ENCODE results near the gene CHST2.
"Not testable (repeated sequence)": the region's sequence is repeated elsewhere in the genome, so short reads cannot be mapped to it uniquely, and the experiment has no call there.

CHST2 gene

DNA sequence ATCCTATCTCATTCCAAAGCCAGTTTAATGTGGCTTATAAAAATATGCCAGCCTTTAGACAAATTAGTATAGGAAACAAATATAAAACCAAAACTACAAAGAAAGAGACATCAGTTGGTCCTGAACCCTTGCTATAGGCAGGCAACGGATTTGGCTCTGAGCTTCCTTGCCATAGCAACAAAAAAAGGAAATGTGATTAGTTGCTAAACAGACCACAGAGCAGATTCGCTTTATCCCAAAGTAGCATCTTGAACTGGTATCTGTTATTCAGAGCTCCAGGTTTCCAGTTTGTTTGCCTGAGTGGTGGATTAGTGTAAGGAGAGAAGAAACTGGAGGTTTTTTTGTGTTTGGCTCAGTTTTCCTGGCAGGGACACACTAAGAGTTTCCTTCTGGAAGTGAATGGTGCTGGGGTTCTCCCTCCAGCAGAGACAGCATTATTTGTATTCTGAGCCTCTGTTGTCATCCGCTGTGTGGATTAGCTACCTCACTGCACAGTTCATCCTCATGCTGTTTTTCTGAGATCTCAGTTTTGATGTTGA is 44.1 kb downstream of the CHST2 start:
- TF ChIP-seq, protein P1, sequence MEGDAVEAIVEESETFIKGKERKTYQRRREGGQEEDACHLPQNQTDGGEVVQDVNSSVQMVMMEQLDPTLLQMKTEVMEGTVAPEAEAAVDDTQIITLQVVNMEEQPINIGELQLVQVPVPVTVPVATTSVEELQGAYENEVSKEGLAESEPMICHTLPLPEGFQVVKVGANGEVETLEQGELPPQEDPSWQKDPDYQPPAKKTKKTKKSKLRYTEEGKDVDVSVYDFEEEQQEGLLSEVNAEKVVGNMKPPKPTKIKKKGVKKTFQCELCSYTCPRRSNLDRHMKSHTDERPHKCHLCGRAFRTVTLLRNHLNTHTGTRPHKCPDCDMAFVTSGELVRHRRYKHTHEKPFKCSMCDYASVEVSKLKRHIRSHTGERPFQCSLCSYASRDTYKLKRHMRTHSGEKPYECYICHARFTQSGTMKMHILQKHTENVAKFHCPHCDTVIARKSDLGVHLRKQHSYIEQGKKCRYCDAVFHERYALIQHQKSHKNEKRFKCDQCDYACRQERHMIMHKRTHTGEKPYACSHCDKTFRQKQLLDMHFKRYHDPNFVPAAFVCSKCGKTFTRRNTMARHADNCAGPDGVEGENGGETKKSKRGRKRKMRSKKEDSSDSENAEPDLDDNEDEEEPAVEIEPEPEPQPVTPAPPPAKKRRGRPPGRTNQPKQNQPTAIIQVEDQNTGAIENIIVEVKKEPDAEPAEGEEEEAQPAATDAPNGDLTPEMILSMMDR (IDR thresholded peaks at IDR 0.05; ENCODE audit: low read depth, low read length, missing control alignments): no peak
- Histone ChIP-seq H3K4me3 (ENCODE audit: low read depth, low read length) (no peak overlapping the region), H3K27ac (no peak overlapping the region), H3K27me3 (replicated peaks) (no peaks in the 10 kb centered on the region), H3K36me3 (replicated peaks) (no peaks in the 10 kb centered on the region)
- no peak for DNase-seq
- in situ Hi-C loops (cut with HindIII; ENCODE audit: low pct_ligation_motif_present, low sequenced_read_pairs): no loop called here

DNA sequence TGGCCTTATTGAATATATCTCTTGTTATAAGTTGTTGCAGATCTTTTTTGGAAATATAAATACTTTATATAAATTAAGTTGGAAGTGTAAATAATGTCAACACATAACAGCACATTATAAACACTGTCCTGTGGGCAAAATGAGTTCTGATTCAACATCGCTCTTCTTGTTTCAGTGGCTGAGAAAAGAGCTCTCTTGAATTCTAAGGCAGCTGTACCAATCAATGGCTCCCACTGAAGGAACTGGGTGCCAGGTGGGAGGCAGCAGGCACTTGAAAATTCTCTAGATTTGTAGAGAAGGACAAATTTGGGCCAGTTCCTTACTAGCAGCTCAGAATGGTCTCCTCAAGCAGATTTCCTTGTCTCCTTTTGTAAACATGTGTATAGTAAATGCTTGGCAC is 45.6 kb downstream of the CHST2 start:
- in situ Hi-C loops (cut with HindIII; ENCODE audit: low pct_ligation_motif_present, low sequenced_read_pairs): no loop called here
- no peaks in the 10 kb centered on the region for H3K36me3 ChIP-seq (replicated peaks)
- TF ChIP-seq, protein P1 (IDR thresholded peaks at IDR 0.05; ENCODE audit: low read depth, low read length, missing control alignments): no peak
- peak overlapping the region; percentile 19 for H3K27ac ChIP-seq
- DNase-seq: no peak
- H3K4me3 ChIP-seq (ENCODE audit: low read depth, low read length): no peak overlapping the region
- H3K27me3 ChIP-seq (replicated peaks): no peaks in the 10 kb centered on the region

DNA sequence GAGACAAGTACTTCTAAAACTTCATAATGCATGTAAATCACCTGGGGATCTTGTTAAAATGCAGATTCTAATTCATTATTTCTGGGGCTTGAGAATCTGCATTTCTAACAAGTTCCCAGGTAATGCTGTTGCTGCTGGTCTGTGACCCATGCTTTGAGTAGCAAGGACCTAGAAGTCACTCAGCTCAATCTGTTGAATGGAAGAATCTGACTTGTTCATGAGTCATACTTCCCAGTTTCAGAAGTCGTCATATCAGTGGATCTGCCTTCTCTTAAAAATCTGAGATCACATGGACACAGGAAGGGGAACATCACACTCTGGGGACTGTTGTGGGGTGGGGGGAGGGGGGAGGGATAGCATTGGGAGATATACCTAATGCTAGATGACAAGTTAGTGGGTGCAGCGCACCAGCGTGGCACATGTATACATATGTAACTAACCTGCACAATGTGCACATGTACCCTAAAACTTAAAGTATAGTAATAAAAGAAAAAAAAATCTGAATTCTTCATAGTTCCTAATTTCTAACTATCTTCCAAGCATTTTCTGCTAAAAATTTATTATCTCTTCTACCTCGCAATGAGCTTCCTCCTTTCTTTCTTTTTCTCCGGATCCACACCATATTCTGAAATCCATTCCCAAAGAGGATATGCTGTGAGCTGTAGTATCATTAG is 46.2 kb downstream of the CHST2 start:
- H3K4me3 ChIP-seq (ENCODE audit: low read depth, low read length); in situ Hi-C loops (cut with HindIII; ENCODE audit: low pct_ligation_motif_present, low sequenced_read_pairs); H3K27ac ChIP-seq; H3K36me3 ChIP-seq (replicated peaks); H3K27me3 ChIP-seq (replicated peaks): not testable (repeated sequence)
- DNase-seq: peak; percentile 70

DNA sequence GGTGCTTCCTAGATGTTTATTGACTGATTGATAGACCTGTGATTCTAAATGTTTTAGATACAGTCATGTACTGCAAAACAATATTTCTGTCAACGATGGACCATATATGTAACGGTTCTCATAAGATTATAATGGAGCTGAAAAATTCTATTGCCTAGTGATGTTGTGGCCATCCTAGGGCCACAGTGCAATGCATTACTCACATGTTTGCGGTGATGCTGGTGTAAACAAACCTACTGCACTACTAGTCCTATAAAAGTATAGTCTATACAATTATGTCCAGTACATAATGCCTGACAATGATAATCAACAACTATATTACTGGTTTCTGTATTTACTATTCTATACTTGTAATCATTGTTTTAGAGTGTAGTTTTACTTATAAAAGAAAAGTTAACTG is 46.8 kb downstream of the CHST2 start:
- H3K36me3 ChIP-seq (replicated peaks): no peaks in the 10 kb centered on the region
- no peaks in the 10 kb centered on the region for H3K27me3 ChIP-seq (replicated peaks)
- in situ Hi-C loops (cut with HindIII; ENCODE audit: low pct_ligation_motif_present, low sequenced_read_pairs): no loop called here
- H3K27ac ChIP-seq: no peak overlapping the region
- no peak overlapping the region for H3K4me3 ChIP-seq (ENCODE audit: low read depth, low read length)
- DNase-seq: no peak
- TF ChIP-seq, protein P1 (IDR thresholded peaks at IDR 0.05; ENCODE audit: low read depth, low read length, missing control alignments): no peak

DNA sequence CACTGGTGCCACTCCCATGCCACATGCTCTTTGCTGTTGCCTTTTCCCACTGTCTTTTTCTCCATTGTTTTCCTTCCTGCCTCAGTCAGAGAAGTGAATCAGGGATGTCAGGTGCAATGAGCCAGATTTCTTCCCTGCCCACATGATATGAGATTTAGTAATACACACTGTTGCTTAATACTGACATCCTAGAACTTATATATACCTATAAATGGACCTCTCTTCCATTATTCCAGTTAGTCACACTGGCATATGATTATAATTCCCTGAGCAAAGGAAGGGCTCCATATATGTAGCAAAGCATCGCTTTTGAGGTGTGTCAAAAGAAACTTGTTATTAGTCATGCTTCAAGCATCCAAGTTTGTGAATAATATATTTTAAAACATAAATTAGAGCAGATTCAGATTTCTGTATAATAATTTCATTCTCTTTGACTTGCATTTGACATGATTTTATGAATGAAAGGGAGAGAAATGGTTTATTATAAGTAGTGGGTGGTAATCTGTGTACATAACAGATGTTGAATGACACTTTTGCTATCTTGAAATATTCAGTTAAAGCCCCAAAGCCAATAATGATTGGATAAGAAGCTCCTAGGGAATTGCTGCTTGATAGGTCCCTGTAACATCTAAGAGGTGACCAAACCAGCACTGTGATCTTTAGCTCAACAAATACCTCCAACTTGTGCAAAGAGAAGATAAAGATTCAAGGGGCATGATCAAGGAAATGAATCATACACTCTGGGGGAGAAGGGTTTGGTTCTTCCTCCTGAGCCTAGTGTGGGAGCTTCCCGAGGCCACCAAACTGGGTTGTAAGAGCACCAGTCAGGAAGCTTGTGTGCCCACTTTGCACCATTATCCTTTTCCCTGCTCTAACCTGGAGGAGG is 48.6 kb downstream of the CHST2 start:
- Histone ChIP-seq H3K36me3 (replicated peaks) (no peaks in the 10 kb centered on the region), H3K27me3 (replicated peaks) (no peaks in the 10 kb centered on the region), H3K4me3 (ENCODE audit: low read depth, low read length) (no peak overlapping the region), H3K27ac (peak overlapping the region; percentile 53)
- TF ChIP-seq, protein P1 (IDR thresholded peaks at IDR 0.05; ENCODE audit: low read depth, low read length, missing control alignments): no peak
- DNase-seq: peak; percentile 68
- in situ Hi-C loops (cut with HindIII; ENCODE audit: low pct_ligation_motif_present, low sequenced_read_pairs): no loop called here

DNA sequence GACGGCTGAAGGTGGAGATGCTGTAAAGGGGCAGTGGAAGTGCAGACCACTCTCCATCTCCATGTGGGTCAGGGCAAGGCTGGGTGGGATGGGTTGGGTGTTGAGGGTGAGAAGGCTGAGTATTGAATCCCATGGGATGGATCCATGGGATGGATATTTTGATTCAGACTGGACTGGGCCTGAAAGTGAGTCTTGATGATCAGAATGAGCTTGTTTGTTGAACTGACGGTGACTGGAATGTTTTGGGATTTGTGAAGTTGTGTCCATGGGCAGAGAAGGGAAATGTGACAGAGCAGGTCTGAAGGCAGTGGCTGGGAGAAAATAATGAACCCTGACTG is 49.3 kb downstream of the CHST2 start:
- H3K4me3 ChIP-seq (ENCODE audit: low read depth, low read length): no peak overlapping the region
- DNase-seq: no peak
- H3K36me3 ChIP-seq (replicated peaks): no peaks in the 10 kb centered on the region
- H3K27me3 ChIP-seq (replicated peaks): no peaks in the 10 kb centered on the region
- in situ Hi-C loops (cut with HindIII; ENCODE audit: low pct_ligation_motif_present, low sequenced_read_pairs): no loop called here
- H3K27ac ChIP-seq: peak overlapping the region; percentile 53
- TF ChIP-seq, protein P1 (IDR thresholded peaks at IDR 0.05; ENCODE audit: low read depth, low read length, missing control alignments): no peak
